ENCODE measurements around the gene TEX2.
"Not testable (repeated sequence)": the region's sequence is repeated elsewhere in the genome, so short reads cannot be mapped to it uniquely, and the experiment has no call there.

TEX2 gene

DNA sequence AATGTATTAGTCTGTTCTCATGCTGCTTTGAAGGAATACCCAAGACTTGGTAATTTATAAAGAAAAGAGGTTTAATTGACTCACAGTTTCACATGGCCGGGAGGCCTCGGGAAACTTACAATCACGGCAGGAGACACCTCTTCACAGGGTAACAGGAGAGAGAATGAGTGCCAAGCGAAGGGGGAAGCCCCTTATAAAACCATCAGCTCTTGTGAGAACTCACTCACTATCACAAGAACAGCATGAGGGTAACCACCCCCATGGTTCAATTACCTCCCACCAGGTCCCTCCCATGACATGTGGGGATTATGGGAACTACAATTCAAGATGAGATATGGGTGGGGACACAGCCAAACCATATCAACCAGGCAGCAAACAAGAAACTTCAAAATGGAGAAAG lies 24.6 kb downstream of the TEX2 start:
- peak; percentile 71 for DNase-seq

DNA sequence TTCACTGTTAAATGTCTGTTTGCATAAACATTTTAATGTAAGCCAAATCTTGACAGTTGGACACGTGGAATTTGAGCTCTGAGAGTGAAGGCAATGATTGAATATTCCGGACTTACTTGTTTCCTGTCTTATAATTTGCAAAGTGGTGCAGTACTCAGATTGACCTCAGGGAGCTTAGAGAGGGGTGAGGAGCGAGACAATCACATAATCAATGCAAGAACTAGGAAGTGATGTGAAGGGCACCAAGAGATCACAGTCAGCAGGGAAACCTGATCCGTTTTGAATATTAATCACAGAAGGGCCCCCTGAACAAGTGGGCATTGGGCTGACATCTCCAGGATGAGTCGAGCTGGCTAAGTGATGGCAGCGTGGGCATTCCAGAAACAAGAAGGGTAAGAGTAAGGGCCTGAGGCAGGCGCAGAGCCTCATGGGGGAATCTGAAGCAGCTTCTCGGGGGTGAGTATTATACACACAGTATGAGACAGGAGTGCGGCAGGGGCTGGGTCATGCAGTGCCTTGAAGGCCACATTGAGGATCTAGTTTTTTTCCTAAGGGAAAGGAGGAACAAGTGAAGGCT lies 26.1 kb downstream of the TEX2 start:
- no peak for DNase-seq

DNA sequence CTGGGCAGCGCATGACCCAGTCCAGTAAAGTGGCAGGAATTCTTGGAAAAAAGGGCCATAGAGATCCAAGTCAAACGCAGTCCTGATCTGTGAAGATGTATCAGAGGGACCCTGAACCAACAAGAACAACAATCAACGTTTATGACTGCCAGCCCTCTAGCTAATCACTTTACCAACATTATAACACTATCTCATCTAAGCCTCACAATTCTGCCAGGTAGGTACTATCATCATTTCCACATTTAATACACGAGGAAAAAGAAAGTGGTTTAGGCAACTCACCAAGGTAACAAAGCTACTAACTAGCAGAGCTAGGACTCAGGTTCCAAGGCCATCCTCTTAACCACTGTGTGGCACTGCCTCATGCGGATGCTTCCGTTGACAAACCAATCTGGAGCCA lies 28.1 kb downstream of the TEX2 start:
- no peak for DNase-seq

DNA sequence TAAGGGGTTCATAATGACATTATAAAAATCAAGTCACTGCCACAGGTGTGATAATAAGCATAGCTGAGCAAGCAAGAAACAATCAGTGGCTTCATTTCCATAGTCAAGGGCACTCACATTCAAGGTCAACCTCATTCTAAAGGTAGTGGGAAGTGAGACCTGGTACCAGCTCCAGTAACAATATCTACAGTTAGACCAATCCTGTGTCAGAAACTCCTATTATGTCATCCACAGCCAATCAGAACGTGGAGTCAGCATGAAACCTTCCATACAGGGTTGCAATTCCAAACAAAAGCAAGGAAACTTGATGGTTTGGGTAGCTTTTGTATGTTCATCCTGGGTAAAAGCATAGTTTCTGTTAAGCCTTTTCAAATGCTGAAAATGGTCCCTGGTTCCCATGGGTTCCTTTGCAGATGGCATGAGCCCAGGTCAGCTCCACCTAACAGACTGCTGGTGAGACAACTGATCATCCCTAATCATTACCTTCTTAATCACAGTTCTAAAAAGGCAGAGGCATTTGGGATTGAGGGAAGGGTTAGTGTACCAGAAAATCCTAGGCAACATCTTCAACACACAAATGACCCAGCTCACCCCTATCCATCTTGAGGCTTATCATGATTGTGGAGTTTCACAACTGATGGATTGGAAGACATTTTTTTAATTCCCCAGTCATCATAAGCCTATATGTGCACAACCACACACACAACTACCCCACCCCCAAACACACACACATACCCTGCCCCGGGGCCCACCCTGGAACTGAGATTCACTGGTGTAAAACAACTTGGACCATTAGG lies 30.4 kb downstream of the TEX2 start:
- DNase-seq: no peak

DNA sequence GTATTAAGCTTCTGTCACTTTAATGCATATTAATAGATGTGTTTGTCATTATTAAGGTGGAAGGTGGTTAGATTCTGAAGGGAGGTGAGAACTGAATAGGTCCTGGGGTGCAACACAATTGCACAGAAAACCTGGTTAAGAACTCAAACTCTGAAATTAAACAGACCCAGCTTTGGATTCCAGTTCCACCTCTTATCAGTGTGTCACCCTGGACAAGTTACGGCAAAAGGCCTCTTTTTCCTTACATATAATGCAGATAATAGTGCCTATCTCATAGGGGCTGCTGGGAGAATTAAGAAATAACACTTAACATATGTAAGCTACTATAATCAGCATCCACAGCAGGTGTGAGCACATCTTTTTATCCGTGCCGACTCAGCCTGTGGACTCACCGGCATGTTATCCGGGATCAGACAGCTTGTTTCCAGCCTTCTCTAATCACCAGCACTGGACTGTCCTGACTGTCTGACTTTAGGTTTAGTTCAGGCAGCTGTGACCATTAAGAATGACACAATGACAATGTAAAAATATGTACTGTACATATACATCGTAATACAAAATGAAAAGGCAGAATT lies 31.4 kb downstream of the TEX2 start:
- no peak for DNase-seq

GRCh38 chr17:64230791-64231408 lies 32.2 kb downstream of the TEX2 start:
- DNase-seq: no peak

DNA sequence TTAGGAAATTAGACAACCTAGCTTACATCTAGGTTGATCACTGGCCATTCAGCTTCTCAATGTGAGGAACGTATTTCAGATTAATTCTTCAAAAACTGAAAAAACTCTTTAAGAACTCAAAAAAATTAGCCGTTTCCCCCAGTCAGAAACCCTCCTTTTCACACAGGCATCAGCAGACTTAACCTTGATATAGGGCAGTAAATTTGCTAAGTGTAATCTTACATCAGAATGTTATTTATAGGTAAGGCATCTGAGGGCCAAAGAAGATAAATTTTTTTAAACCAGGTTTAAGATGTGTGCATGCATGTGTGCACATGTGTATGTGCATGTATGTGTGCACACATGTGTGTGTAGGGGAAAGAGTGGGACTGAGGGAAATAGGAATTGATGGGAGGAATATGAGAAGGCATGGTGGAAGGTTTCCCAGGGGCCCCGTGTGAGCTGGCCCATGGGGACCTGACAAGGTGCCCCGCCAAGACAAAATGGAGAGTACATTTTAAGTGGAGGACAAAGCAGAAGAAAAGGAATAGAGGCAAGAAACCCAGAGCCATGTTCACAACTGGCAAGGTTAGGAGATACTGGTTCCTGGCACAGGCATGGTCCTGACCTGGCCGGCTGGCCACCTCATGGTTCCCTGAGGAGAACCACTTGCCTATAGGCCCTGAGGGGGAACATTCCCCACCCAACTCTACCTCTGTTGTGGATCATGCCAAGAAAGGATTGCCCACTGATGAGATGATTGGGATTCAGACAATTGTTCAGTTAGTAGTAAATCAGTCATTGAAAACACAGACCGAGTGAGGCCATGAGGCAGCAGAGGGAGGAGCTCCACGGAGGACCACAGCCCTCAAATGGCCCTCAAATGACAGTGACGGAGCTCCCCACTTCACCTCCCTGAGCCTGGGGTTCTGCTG lies 33.0 kb downstream of the TEX2 start:
- no peak for DNase-seq

- no peak for DNase-seq
These were observed 36.9 kb downstream of the TEX2 start for GRCh38 chr17:64226132-64226531.

GRCh38 chr17:64225410-64225809 lies 37.6 kb downstream of the TEX2 start:
- DNase-seq: no peak

DNA sequence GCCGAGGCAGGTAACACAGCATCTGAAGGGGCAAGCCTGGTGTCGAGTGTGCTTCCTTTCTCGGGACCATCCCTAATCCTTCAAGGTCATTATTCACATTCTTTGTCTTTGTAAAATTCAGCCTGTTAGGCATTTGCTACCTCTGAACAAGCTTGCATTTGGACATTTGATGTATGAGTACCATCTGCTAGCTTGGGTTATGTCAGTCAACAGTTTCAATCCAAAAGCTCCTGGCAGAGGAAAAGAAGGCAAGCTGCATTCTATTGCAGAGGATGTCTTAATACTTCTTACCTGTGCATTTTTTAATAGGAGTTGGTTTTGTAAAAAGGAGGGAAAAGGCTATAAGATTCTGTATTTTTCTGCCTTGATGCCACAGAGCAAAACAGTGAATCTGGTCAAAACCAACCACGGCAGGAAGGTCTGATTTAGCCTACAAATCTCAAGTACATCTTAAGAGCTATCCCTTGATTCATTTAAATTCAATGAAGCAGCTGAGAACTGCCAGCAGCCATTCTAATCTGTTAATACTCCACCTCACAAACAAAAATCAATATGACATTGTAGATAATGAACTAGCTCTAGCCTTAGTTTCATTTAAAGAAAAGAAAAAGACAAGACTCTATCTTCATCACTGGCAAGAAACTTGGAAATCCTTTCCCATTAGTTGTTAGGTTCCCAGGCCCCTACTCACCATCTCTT lies 39.0 kb downstream of the TEX2 start:
- no peak for DNase-seq

DNA sequence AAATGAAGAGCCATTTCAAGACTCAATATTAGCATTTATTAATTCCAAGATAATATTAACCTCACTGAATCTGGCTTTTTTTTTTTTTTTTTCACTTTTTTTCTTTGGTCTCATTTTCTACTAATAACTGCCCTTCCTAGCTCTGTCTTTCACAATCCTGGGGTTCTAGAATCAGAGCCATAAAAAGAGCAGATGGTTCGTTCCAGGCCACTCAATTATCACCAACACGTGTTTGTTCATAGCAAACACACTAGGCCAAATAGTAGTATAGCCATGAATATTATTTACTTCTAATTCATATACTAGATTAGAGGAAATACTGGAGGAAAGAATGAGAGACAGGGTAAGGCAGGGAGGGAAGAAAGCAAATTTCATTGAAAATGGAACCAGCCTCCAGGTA lies 39.8 kb downstream of the TEX2 start:
- DNase-seq: no peak

DNA sequence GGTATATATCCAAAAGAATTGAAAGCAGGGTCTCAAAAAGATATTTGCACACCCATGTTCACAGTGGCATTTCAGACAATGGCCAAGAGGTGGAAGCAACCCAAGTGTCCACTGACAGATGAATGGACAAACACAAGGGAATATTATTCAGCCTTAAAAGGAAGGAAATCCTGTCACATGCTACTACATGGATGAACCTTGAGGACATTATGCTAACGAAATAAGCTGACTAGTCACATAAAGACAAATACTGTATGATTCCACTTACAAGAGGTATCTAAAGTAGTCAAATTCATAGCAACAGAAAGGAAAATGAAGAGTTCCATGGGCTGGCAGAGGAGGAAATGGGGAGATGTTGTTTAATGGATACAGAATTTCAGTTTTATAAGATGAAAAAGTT lies 41.4 kb downstream of the TEX2 start:
- no peak for DNase-seq

- DNase-seq: not testable (repeated sequence)
These were observed 42.5 kb downstream of the TEX2 start for GRCh38 chr17:64220604-64221003.

- DNase-seq: no peak
These were observed 43.5 kb downstream of the TEX2 start for GRCh38 chr17:64219571-64219970.

DNA sequence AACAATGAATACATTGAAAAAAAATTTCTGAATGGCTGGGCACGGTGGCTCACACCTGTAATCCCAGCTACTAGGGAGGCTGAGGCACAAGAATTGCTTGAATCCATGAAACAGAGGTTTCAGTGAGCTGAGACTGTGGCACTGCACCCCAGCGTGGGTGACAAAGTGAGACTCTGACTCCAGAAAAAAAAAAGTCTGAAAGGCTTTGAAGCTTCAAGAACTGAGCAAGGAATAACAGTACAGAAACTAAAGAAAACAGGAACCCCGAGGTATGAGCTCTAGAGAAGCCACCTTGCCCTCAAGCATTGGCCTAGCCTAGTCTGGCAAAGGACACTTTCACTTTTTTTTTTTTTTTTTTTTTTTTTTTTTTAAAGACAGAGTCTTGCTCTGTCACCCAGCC lies 45.0 kb downstream of the TEX2 start:
- DNase-seq: peak; percentile 63

GRCh38 chr17:64217249-64217691 lies 45.8 kb downstream of the TEX2 start:
- no peak for DNase-seq

- no peak for DNase-seq
These were observed 46.5 kb downstream of the TEX2 start for GRCh38 chr17:64216338-64217248.

GRCh38 chr17:64216000-64216337 lies 47.1 kb downstream of the TEX2 start:
- DNase-seq: no peak

DNA sequence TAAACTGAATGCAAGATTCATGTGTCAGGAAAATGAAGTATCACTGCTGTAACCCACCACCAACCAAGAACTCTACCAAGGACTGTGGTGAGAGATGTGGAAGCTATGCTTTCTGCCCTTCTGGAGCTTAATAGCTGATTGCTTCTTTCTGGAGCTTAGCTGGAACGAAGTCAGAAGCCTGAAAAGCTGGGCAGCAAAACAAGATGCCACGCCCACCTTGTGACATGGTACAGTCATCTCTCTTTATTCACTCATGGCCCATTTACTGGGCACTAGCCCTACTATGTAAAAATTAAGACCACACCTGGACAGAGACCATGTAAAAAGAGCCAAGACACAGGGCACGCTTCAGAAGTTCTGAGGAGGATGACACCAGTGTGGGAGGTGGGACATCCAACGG lies 48.1 kb downstream of the TEX2 start:
- no peak for DNase-seq

DNA sequence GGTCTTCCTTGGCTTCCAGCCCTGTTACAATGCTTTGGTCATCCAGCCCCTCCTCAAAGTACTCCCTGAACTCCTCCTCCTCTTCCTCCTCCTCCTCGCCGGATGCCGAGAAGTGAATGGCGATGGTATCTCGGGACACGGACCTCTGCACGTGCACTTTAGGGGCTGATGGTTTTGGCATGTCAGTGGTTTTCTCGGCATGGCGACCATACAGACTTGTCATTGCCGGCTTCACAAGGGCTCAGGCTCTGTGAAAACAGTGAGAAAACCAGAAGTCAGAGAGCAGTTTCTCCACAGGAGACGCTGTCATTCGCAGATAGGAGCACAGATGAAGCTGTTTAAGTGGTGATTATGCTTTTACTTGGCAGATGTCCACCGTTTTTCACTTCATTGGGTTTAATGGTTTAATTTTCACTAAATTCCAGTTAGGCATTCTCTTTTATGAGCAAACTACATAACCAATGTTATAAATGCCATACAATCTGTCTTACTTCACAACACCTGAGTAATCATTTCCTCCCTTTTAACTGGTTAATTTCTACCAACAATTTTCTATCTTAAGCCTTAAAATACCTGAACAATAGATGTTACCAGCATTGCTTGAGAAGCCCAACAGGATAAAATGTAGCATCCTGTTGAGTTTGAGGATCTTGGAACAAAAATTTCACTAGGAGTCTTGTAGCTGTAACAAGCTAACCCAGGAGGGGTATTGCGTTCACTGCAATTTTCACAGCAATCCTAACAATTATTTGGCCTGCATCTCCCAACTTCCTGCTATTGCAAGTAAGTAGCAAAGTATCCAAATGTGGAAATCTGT lies 48.9 kb downstream of the TEX2 start:
- no peak for DNase-seq
